Amniotic stem cell (primary cell): ENCODE measurements around the gene SEMA3G.

Source experiments
- DNase-seq: peaks from one replicate; lab custom pipeline; 2025; lab: John Stamatoyannopoulos, UW

SEMA3G gene

GRCh38 chr3:52444860-52445793, at the start of gene SEMA3G:
SEMA3G (minus strand) TSS chr3:52445103; CDS start chr3:52445027, 76 bp downstream.
- DNase-seq, result no peak

GRCh38 chr3:52494445-52494844, 49.5 kb upstream of the SEMA3G start:
- DNase-seq, result no peak

- DNase-seq, result no peak
These were observed 48.5 kb upstream of the SEMA3G start for GRCh38 chr3:52493232-52494017.

- DNase-seq, result no peak
These were observed 47.2 kb upstream of the SEMA3G start for GRCh38 chr3:52492059-52492458.

GRCh38 chr3:52490939-52491526, 46.1 kb upstream of the SEMA3G start:
- DNase-seq, result no peak

GRCh38 chr3:52490035-52490938, 45.4 kb upstream of the SEMA3G start:
- no peak for DNase-seq

- no peak for DNase-seq
These were observed 44.5 kb upstream of the SEMA3G start for GRCh38 chr3:52489453-52489852.

GRCh38 chr3:52488746-52489145, 43.8 kb upstream of the SEMA3G start:
- no peak for DNase-seq

- no peak for DNase-seq
These were observed 43.1 kb upstream of the SEMA3G start for GRCh38 chr3:52487788-52488691.

GRCh38 chr3:52487050-52487787, 42.3 kb upstream of the SEMA3G start:
- no peak for DNase-seq

- no peak for DNase-seq
These were observed 40.0 kb upstream of the SEMA3G start for GRCh38 chr3:52484680-52485461.

- DNase-seq, result no peak
These were observed 38.9 kb upstream of the SEMA3G start for GRCh38 chr3:52483577-52484381.

GRCh38 chr3:52483081-52483480, 38.2 kb upstream of the SEMA3G start:
- DNase-seq, result no peak

GRCh38 chr3:52481819-52482521, 37.1 kb upstream of the SEMA3G start:
- no peak for DNase-seq

GRCh38 chr3:52480768-52481715, 36.1 kb upstream of the SEMA3G start:
- no peak for DNase-seq

GRCh38 chr3:52479877-52480575, 35.1 kb upstream of the SEMA3G start:
- no peak for DNase-seq
